B cell (primary cell): ENCODE measurements around the gene LMO7. TPM values are rescaled to one million over a fixed set of nuclear protein-coding genes. Genes with fewer than 3 reads are reported as not detected.

ENCODE experiments used
- ATAC-seq: fragments of 200-7000 bp; cut with Tn5 transposase; one replicate; pipeline ENCODE4 v1.10.0; 2021; ENCODE audit warnings: low read depth, mild to moderate bottlenecking, moderate number of reproducible peaks, moderate library complexity
- CTCF ChIA-PET: fragments of 350-600 bp; sonication (Branson Sonifier 250); formaldehyde crosslinking; loops from one replicate; lab custom pipeline; 2021; ENCODE audit warnings: antibody characterized with exemption, inconsistent platforms; lab: Charles Lee
- POLR2A ChIA-PET: fragments of 350-600 bp; sonication (Branson Sonifier 250); formaldehyde crosslinking; loops from one replicate; lab custom pipeline; 2021; ENCODE audit warnings: antibody characterized with exemption; lab: Charles Lee
- DNase-seq: peaks from one replicate; pipeline ENCODE4 v3.0.0; 2013
- H2AFZ ChIP-seq: 2 replicates; pipeline ENCODE4 v1.6.1; 2012; ENCODE audit warnings: mild to moderate bottlenecking, low read depth, low read length; ENCODE audit not compliant: insufficient read depth, poor library complexity, severe bottlenecking
- H3K27ac ChIP-seq, 2 donors: 1 replicate in 1 of 2; 2 replicates in 1 of 2; pipeline ENCODE4 v1.5.1; 2012 to 2013; ENCODE audit warnings: low read length in 2 of 2, mild to moderate bottlenecking in 2 of 2, moderate library complexity in 1 of 2
- H3K27me3 ChIP-seq, 4 experiments: fragments of 200-600 bp in 1 of 4; sonication (generic) in 1 of 4; replicated peaks in 1 of 4; 1 replicate in 2 of 4; 2 replicates in 2 of 4; pipeline versions ENCODE4 v1.6.1 to v1.7.0; 2013 to 2016; ENCODE audit warnings: low read length in 3 of 4, mild to moderate bottlenecking in 2 of 4, mixed read lengths in 1 of 4, moderate library complexity in 1 of 4; ENCODE audit not compliant: insufficient read depth in 4 of 4, control insufficient read depth in 3 of 4; ENCODE audit errors: control extremely low read depth in 1 of 4
- H3K36me3 ChIP-seq, 2 experiments: replicated peaks in 1 of 2; 1 replicate in 1 of 2; 2 replicates in 1 of 2; pipeline versions ENCODE4 v1.6.1 to v1.7.1; 2013; ENCODE audit warnings: low read length in 1 of 2; ENCODE audit not compliant: insufficient read depth in 2 of 2, control insufficient read depth in 1 of 2; ENCODE audit errors: control extremely low read depth in 1 of 2, extremely low read depth in 1 of 2
- H3K4me1 ChIP-seq, 2 donors: fragments of 200-600 bp in 1 of 2; sonication (generic) in 1 of 2; 1 replicate in 1 of 2; 2 replicates in 1 of 2; pipeline versions ENCODE4 v1.5.1 to v1.6.1; 2013 to 2017; ENCODE audit warnings: low read length in 2 of 2; ENCODE audit not compliant: control insufficient read depth in 2 of 2, insufficient read depth in 2 of 2
- H3K4me2 ChIP-seq: replicated peaks from 2 replicates; pipeline ENCODE3; 2012; ENCODE audit warnings: mild to moderate bottlenecking, low read depth, low read length; ENCODE audit not compliant: poor library complexity, severe bottlenecking
- H3K4me3 ChIP-seq, 5 experiments: fragments of 200-600 bp in 1 of 5; sonication (generic) in 1 of 5; 1 replicate in 3 of 5; 2 replicates in 2 of 5; pipeline versions ENCODE4 v1.5.1 to v1.7.0; 2011 to 2016; ENCODE audit warnings: low read length in 4 of 5, mild to moderate bottlenecking in 4 of 5, low read depth in 2 of 5, control low read depth in 1 of 5, moderate library complexity in 1 of 5; ENCODE audit not compliant: insufficient read depth in 1 of 5; ENCODE audit errors: control extremely low read depth in 1 of 5, extremely low read depth in 1 of 5
- H3K79me2 ChIP-seq: fragments of 200-600 bp; sonication (generic); one replicate; pipeline ENCODE4 v1.6.0; 2016; ENCODE audit warnings: low read length; ENCODE audit not compliant: control insufficient read depth, insufficient read depth
- H3K9ac ChIP-seq: fragments of 200-600 bp; sonication (generic); 2 replicates; pipeline ENCODE4 v1.6.1; 2017; ENCODE audit warnings: mild to moderate bottlenecking, low read length, moderate library complexity
- H3K9me3 ChIP-seq, 3 donors: one replicate each; pipeline versions ENCODE4 v1.6.1 to v1.7.1; 2013; ENCODE audit warnings: low read length in 2 of 3; ENCODE audit not compliant: control insufficient read depth in 2 of 3, insufficient read depth in 1 of 3; ENCODE audit errors: control extremely low read depth in 1 of 3
- H4K20me1 ChIP-seq: 2 replicates; pipeline ENCODE4 v1.6.0; 2012; ENCODE audit warnings: mild to moderate bottlenecking, low read length; ENCODE audit not compliant: insufficient read depth, control insufficient read depth, poor library complexity, severe bottlenecking
- H3K27ac Mint-ChIP-seq: one replicate; pipeline ENCODE4 v1.8.0; 2021; ENCODE audit warnings: mixed read lengths
- H3K27me3 Mint-ChIP-seq: one replicate; pipeline ENCODE4 v1.8.0; 2021; ENCODE audit warnings: mixed read lengths
- H3K4me1 Mint-ChIP-seq: one replicate; pipeline ENCODE4 v1.8.0; 2021; ENCODE audit warnings: mixed read lengths
- H3K4me3 Mint-ChIP-seq: one replicate; pipeline ENCODE4 v1.8.0; 2021; ENCODE audit warnings: mixed read lengths
- H3K9me3 Mint-ChIP-seq: one replicate; pipeline ENCODE4 v1.8.0; 2022; ENCODE audit warnings: mixed read lengths; ENCODE audit not compliant: insufficient read depth
- CTCF ChIP-seq: fragments of 200-600 bp; IDR thresholded peaks from one replicate; pipeline ENCODE4 v1.8.0; 2022; ENCODE audit warnings: antibody characterized with exemption, mild to moderate bottlenecking
- EZH2 ChIP-seq: IDR thresholded peaks from 2 replicates; pipeline ENCODE4 v1.6.1; 2012; ENCODE audit warnings: borderline replicate concordance, low read depth, mild to moderate bottlenecking, moderate library complexity, low read length; ENCODE audit not compliant: insufficient read depth, poor library complexity, severe bottlenecking
- WGBS: methylation state at CpG from one replicate; pipeline ENCODE4 v1.1.5; 2013; ENCODE audit warnings: missing lambda C conversion rate; ENCODE audit not compliant: insufficient coverage; 5-methylcytosine and 5-hydroxymethylcytosine counted together
- intact Hi-C: fragments of 100-400 bp; cut with micrococcal nuclease; formaldehyde crosslinking; loops from one replicate; pipeline ENCODE4 v1.10.0; 2022
- polyA plus RNA-seq: library from polyadenylated mRNA; depleted of rRNA; stranded (reverse); fragments of >200 nt; gene quantifications from 2 replicates; pipeline ENCODE4 v1.2.3, GENCODE V29; 2012
- total RNA-seq, 2 donors: library from RNA; stranded (reverse); fragments of 120-200 nt in 1 of 2; gene quantifications; 1 replicate in 1 of 2; 2 replicates in 1 of 2; pipeline versions ENCODE4 v1.2.3 to v1.2.4, GENCODE V29; 2013 to 2022

The LMO7 gene
- total and polyA plus RNA-seq, 2 donors (not counting 1 experiment from before 2014, with no cell fraction given) = 7.8 to 17.4 TPM

- no peaks in the 10 kb centered on the region for H3K9me3 ChIP-seq
- no peak overlapping the region for H3K4me2 ChIP-seq
- no peaks in the 10 kb centered on the region for H3K27me3 ChIP-seq
- CTCF ChIA-PET = no interaction called here
- H3K27ac ChIP-seq = no peak overlapping the region
- no peak overlapping the region for H3K9ac ChIP-seq
- Mint-ChIP-seq H3K27me3 (no peaks in the 10 kb centered on the region), H3K4me3 (no peak overlapping the region), H3K27ac (no peak overlapping the region), H3K4me1 (peaks cover 3% of the 10 kb centered on the region), H3K9me3 (no peaks in the 10 kb centered on the region)
- POLR2A ChIA-PET = no interaction called here
- TF ChIP-seq EZH2 (no peak), CTCF (no peak)
- DNase-seq = no peak
- no peak overlapping the region for H2AFZ ChIP-seq
- WGBS = no CpG with 5 or more reads among the region's 1 CpG
- intact Hi-C loops = no loop called here
- H3K79me2 ChIP-seq = no peaks in the 10 kb centered on the region
- no peak for ATAC-seq
- no peaks in the 10 kb centered on the region for H3K4me1 ChIP-seq
- no peak overlapping the region for H3K4me3 ChIP-seq
- H4K20me1 ChIP-seq = no peaks in the 10 kb centered on the region
- no peaks in the 10 kb centered on the region for H3K36me3 ChIP-seq
Observed at GRCh38 chr13:75771226-75771625, 135.1 kb downstream of the LMO7 start.

GRCh38 chr13:75771818-75772217 lies 135.7 kb downstream of the LMO7 start:
- ChIA-PET CTCF (no interaction called here), POLR2A (no interaction called here)
- Histone ChIP-seq H3K79me2 (no peaks in the 10 kb centered on the region), H3K27ac (no peak overlapping the region), H3K36me3 (no peaks in the 10 kb centered on the region), H3K4me2 (no peak overlapping the region), H3K27me3 (no peaks in the 10 kb centered on the region), H2AFZ (no peak overlapping the region), H3K9me3 (no peaks in the 10 kb centered on the region), H3K4me1 (no peaks in the 10 kb centered on the region), H4K20me1 (no peaks in the 10 kb centered on the region), H3K9ac (no peak overlapping the region), H3K4me3 (no peak overlapping the region)
- DNase-seq (no peak), ATAC-seq (no peak)
- Mint-ChIP-seq H3K4me3 (no peak overlapping the region), H3K4me1 (no peaks in the 10 kb centered on the region), H3K9me3 (no peaks in the 10 kb centered on the region), H3K27ac (no peak overlapping the region), H3K27me3 (no peaks in the 10 kb centered on the region)
- TF ChIP-seq CTCF (no peak), EZH2 (no peak)
- intact Hi-C loops = no loop called here
